Colonic mucosa (tissue), 4 donors: ENCODE measurements around the gene PAEP. TPM values are rescaled to one million over a fixed set of nuclear protein-coding genes. Genes with fewer than 3 reads are reported as not detected.

Source experiments
- DNase-seq: peaks from one replicate; pipeline ENCODE4 v3.0.0-alpha.2; 2020
- H3K27ac ChIP-seq: fragments of 200-600 bp; one replicate; pipeline ENCODE4 v1.8.0; 2021
- H3K27me3 ChIP-seq: fragments of 200-600 bp; one replicate; pipeline ENCODE4 v1.8.0; 2021
- H3K36me3 ChIP-seq: fragments of 200-600 bp; one replicate; pipeline ENCODE4 v1.8.0; 2021
- H3K4me1 ChIP-seq: fragments of 200-600 bp; one replicate; pipeline ENCODE4 v1.8.0; 2021; ENCODE audit warnings: mild to moderate bottlenecking
- H3K4me3 ChIP-seq: fragments of 200-600 bp; one replicate; pipeline ENCODE4 v1.8.0; 2021
- H3K9ac ChIP-seq, 2 donors: one replicate each; pipeline ENCODE4 v1.7.0; 2013; ENCODE audit warnings: control low read depth in 2 of 2, low read depth in 2 of 2, low read length in 2 of 2
- H3K9me3 ChIP-seq: fragments of 200-600 bp; one replicate; pipeline ENCODE4 v1.8.0; 2021
- intact Hi-C: fragments of 100-400 bp; cut with DNase I; formaldehyde crosslinking; loops from one replicate; pipeline ENCODE4 v1.14.1; 2022
- total RNA-seq, 2 donors: library from RNA; stranded (reverse); fragmentation: NEBNext Ultra II Directional in 1 of 2; extraction: Animal tissue kit (Norgen Biotek cat#: 25700) in 1 of 2; gene quantifications; one replicate each; pipeline ENCODE4 v1.2.1, GENCODE V29; 2021
- TF ChIP-seq, protein P1 (sequence below): fragments of 200-600 bp; IDR thresholded peaks from one replicate; pipeline ENCODE4 v1.8.0; 2022; ENCODE audit warnings: antibody characterized with exemption, mild to moderate bottlenecking
- donor health status: healthy.
- donor health status: DM: no; HTN: no; CAD: no.
- donor health status: DM: no; HTN: no; CAD: no.

The PAEP gene
- total RNA-seq, 2 donors from 2014 or later: not detected

DNA sequence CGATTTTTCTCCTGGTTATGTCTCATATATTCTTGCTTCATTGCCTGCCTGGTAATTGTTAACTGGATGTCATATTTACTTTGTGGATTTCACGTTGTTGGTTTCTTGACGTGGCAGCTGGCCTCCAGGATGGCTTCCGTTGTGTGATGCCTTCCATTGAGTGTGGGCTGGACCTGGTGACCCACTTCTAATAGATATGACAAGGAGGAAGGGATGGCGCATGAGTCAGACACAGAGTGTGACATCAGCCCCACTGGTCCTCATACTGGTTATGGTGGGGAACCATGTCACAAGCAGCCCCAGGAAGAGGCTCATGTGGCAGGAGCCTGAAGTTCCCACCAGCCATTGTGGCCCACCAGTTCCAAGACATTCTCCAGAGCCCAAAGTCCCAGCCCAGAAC is 6.4 kb upstream of the PAEP start:
- Histone ChIP-seq H3K27me3 (no peaks in the 10 kb centered on the region), H3K4me3 (no peak overlapping the region), H3K9me3 (no peaks in the 10 kb centered on the region), H3K9ac (no peak overlapping the region), H3K36me3 (no peaks in the 10 kb centered on the region), H3K4me1 (no peaks in the 10 kb centered on the region), H3K27ac (no peak overlapping the region)
- no peak for DNase-seq
- intact Hi-C loops: no loop called here
- TF ChIP-seq, protein P1, sequence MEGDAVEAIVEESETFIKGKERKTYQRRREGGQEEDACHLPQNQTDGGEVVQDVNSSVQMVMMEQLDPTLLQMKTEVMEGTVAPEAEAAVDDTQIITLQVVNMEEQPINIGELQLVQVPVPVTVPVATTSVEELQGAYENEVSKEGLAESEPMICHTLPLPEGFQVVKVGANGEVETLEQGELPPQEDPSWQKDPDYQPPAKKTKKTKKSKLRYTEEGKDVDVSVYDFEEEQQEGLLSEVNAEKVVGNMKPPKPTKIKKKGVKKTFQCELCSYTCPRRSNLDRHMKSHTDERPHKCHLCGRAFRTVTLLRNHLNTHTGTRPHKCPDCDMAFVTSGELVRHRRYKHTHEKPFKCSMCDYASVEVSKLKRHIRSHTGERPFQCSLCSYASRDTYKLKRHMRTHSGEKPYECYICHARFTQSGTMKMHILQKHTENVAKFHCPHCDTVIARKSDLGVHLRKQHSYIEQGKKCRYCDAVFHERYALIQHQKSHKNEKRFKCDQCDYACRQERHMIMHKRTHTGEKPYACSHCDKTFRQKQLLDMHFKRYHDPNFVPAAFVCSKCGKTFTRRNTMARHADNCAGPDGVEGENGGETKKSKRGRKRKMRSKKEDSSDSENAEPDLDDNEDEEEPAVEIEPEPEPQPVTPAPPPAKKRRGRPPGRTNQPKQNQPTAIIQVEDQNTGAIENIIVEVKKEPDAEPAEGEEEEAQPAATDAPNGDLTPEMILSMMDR: no peak

DNA sequence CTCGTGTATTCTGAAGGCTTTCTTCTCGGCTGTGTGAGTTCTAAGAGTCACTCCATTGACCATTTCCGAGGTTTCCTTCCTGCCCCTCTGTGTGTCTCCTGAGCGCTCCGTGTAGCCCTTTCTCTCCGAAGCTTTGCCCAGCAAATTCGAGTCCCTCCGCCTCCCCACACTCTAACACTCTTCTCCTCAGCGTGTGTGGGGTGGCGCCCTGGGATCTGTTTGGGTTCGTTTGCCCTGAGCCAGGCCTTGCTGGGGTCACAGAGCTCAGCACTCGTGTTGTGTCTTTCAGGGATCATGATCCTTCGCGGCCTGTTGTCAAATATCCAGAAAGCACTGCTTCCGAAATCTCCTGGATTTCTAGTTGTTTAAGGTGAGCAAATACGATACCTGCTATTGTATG is 5.6 kb upstream of the PAEP start:
- H3K4me3 ChIP-seq: no peak overlapping the region
- DNase-seq: no peak
- no peaks in the 10 kb centered on the region for H3K9me3 ChIP-seq
- intact Hi-C loops: no loop called here
- no peaks in the 10 kb centered on the region for H3K27me3 ChIP-seq
- H3K27ac ChIP-seq: no peak overlapping the region
- TF ChIP-seq, protein P1: no peak
- H3K9ac ChIP-seq: no peak overlapping the region
- no peaks in the 10 kb centered on the region for H3K36me3 ChIP-seq
- no peaks in the 10 kb centered on the region for H3K4me1 ChIP-seq

DNA sequence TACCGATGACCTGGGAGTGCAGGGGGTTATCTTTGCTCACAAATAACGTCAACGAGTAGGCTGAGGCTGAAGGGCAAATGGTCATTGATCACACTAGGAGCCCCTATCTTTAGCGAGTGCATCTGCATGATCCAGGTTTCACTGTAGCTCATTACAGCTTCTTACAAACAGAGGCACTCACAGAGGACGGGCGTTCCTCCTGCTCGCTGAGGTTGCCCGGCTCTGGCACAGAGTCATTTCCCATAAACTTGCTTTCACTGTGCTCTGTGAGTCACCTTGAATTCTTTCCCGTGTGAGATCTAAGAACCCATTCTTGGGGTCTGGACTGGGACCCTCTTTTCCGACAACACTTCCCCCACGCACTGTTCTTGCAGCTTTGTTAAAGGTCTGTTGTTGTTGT is 1.9 kb upstream of the PAEP start:
- no peak overlapping the region for H3K9ac ChIP-seq
- no peaks in the 10 kb centered on the region for H3K27me3 ChIP-seq
- no peaks in the 10 kb centered on the region for H3K36me3 ChIP-seq
- TF ChIP-seq, protein P1: no peak
- intact Hi-C loops: no loop called here
- H3K4me1 ChIP-seq: no peaks in the 10 kb centered on the region
- no peak for DNase-seq
- no peak overlapping the region for H3K27ac ChIP-seq
- H3K9me3 ChIP-seq: no peaks in the 10 kb centered on the region
- no peak overlapping the region for H3K4me3 ChIP-seq

DNA sequence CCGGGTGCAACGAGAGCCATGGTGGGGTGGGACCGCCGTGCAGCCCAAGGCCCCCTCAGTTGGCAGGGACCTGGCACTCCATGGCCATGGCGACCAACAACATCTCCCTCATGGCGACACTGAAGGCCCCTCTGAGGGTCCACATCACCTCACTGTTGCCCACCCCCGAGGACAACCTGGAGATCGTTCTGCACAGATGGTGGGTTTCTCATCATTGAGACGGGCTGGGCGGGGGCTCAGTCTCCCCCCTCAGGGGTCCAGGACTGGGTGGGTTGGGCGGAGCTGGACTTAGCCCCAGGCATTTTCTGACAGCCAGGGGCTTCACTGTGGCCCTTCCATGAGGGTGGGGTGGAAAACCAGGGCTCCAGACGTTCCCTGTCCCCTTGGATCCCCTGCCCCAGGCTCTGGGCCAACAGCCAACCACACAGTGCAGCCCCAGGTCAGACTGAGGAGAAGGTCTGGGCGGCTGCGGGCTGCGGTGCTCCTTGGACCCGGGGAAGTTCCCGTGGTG is 734 bp downstream of the PAEP start:
- TF ChIP-seq, protein P1: no peak
- H3K27me3 ChIP-seq: no peaks in the 10 kb centered on the region
- DNase-seq: no peak

DNA sequence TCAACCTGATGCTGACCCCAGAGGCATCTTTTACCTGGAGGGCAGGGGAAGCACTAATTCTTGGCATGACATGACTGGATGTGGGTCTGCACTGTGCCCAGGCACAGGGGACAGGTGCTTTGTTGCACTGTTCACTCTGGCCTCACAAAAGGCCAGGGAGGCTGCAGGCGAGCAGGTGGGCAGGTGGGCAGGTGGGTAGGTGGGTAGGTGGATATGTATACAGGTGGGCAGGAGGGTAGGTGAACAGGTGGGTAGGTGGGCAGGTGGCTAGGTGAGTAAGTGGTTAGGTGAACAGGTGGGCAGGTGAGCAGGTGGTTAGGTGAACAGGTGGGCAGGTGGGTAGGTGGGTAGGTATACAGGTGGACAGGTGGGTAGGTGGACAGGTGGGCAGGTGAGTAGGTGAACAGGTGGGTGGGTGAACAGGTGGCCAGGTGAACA is 1.5 kb downstream of the PAEP start:
- H3K4me3 ChIP-seq: no peak overlapping the region
- no peak overlapping the region for H3K9ac ChIP-seq
- no peaks in the 10 kb centered on the region for H3K36me3 ChIP-seq
- DNase-seq: no peak
- no peak overlapping the region for H3K27ac ChIP-seq
- no peaks in the 10 kb centered on the region for H3K27me3 ChIP-seq
- intact Hi-C loops: no loop called here
- TF ChIP-seq, protein P1: no peak
- H3K9me3 ChIP-seq: no peaks in the 10 kb centered on the region
- no peaks in the 10 kb centered on the region for H3K4me1 ChIP-seq

More for the DNA sequence above, 734 bp downstream of the PAEP start:
- no peak overlapping the region for H3K9ac ChIP-seq
- intact Hi-C loops: no loop called here
- no peaks in the 10 kb centered on the region for H3K9me3 ChIP-seq
- no peaks in the 10 kb centered on the region for H3K4me1 ChIP-seq
- no peaks in the 10 kb centered on the region for H3K36me3 ChIP-seq
- no peak overlapping the region for H3K27ac ChIP-seq
- H3K4me3 ChIP-seq: no peak overlapping the region
